Fibroblast of villous mesenchyme (primary cell): ENCODE measurements around the gene SFN. TPM values are rescaled to one million over a fixed set of nuclear protein-coding genes. Genes with fewer than 3 reads are reported as not detected.
A peak's percentile ranks its signal among the peaks of the same experiment; 100 is the strongest.
"Not testable (repeated sequence)": the region's sequence is repeated elsewhere in the genome, so short reads cannot be mapped to it uniquely, and the experiment has no call there.

Experiments used
- DNase-seq: peaks from one replicate; pipeline ENCODE4 v3.0.0-alpha.2; 2010; ENCODE audit warnings: low read depth
- H3K4me3 ChIP-seq: 2 replicates; pipeline ENCODE4 v1.5.1; 2011; ENCODE audit warnings: low read depth, mild to moderate bottlenecking, low read length
- CTCF ChIP-seq: IDR thresholded peaks from 2 replicates; pipeline ENCODE4 v1.5.1; 2012; ENCODE audit warnings: low read depth, mild to moderate bottlenecking, low read length; ENCODE audit not compliant: insufficient read depth
- total RNA-seq: library from RNA; depleted of rRNA; stranded (reverse); fragments of >200 nt; gene quantifications from 2 replicates; pipeline ENCODE4 v1.2.3, GENCODE V29; 2012

SFN gene
- total RNA-seq, 1 donor, result 0.43 TPM

DNA sequence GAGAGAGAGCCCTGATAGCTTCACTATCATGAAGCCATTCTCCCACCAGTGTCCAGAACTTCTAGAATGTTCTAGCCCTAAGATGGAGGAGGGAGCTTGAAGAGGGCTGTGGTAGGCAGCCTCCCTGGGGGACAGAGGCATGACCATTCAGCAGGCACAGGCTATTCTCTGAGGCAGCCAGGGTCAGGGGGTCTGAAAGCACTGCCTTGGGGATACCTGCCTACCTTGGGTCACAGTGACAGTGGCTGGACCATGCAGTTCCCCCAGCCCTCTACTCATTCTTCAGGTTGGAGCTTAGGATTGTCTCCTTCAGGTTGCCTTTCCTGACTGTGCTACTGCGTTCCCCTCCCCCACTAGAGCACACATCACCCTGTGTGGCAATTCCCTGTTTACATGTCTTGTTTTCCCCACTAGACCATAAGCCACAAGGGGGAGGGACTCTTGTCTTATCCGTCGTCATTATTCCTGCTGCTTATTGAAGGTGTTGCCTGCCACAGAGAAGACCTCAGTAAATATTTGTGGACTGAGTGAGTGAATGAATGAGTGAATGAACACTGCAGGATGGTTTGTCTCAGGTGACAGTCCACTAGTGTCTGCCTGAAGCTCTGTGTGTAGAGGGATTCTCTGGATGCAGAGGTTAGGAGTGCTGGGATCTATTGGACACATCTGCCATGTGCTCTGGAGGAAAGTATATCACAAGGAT lies 31.3 kb upstream of the SFN start:
- TF ChIP-seq CTCF, result no peak
- peak; percentile 67 for DNase-seq
- H3K4me3 ChIP-seq, result no peak overlapping the region

DNA sequence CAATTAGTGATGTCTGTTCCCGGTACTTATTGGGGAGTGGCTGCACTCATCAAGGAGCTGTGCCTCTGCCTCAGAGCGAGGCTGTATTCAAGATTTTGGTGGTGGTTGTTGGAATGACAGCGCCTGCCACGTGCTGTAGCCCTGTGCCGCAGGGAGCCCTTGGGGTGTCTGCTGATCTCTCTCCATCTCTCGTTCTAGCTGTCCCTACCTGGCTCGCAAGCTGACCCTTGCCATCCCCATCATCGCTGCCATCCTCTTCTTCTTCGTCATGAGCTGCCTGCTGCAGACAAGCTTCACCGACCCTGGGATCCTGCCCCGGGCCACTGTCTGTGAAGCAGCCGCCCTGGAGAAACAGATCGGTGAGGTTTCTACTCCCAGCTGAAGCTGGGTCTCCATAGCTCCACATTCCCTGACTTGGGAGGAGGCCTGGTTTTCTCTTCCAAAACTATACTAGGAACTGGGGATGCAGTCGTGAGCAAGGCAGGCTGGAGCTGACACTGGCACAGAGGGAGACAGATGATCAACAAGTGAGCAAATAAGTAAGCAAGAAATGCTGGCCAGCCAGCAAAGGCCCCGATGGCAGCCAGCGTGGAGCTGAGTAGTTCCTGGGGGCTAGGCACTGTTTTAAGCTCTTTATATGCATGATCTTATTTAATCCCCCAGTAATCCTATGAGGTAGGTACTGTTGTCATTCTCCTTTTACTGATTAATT lies 30.5 kb upstream of the SFN start:
- H3K4me3 ChIP-seq, result no peak overlapping the region
- no peak for TF ChIP-seq CTCF
- no peak for DNase-seq

DNA sequence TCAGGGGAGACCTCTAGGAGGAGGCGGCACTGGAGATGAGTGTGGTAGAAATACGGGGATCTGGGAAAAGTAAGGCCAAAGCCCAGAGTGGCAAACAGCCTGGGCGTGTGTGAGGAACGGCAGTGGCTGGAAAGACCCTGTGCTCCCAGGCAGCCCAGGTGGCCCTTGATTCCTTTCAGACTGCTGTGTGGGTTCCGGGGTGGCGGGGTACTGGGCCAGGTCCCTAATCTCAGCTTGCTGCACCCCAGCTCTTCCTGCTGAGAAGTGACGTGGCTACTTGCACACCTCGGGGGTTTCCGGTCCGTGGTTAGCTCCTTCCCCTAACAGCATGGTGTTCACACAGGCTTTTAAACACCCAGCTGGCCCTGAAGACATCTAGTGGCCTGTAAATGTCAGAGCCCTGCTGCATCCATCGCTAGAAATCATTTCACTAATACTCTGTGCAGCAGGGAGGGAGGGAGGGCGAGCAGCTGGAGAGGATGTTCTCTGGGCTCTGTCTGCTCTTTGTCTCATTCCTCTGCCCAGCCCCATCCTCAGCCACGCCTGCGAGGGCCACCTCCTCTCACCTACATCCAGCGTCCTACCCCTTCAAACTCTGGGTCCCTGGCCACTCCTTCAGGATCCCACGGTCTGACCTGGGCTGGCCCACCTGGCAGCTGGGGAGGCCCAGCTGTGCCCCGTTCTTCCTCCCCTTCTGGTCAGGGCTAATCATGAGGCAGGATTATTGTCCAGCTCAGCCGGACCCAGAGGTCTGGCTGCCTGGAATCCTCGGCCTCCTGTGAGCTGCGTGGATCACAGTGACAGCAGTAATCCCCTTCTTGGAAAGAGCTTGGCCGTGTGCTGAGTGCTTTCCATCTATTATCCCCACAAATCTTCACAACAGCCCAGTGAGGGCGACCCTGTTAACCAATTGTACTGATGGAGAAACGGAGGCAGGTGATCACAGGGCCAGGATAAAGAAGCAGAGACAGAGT lies 29.2 kb upstream of the SFN start:
- DNase-seq, result peak; percentile 54
- TF ChIP-seq CTCF, result no peak
- no peak overlapping the region for H3K4me3 ChIP-seq

GRCh38 chr1:26837665-26838064 lies 25.3 kb upstream of the SFN start:
- not testable (repeated sequence) for DNase-seq, H3K4me3 ChIP-seq

DNA sequence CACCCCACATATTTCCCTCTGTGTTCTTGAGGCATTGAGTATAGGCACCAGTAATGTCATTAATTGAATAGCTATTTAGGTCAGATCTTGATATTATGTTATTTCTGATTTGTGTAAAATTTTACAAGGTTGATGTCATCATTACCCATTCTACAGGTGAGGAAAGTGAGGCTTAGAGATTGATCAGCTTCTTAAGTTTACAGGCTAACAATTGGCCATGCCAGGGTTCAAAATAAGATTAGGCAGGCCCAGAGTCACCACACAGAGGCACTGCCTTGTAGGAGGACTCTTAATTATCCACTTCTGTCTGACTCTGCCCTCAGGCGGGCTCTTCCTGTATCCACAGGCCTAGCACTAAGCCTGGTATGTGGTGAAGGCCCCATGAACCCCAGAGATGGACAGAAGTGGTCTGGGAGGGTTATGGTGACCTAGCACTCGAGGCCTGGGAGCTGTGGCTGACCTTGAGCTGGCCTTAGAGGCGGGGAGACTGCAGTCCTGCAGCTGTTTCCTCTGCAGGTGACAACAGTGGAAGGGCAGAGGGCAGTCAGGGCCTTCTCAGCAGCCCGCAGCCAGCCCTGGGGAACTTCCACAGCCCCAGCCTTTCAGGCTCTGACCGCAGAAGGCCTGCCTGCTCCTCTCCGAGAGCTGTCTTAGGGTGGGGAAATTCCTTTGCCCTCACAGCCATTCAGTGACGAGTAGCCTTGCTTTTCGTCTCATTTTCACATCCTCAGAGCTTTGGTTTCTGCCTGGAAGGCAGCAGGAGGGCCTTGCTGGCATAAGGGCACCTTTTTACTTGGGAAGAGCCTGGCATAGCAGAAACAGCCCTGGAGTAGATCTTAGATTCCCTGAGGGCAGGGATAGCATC lies 24.2 kb upstream of the SFN start:
- no peak for TF ChIP-seq CTCF

GRCh38 chr1:26839339-26839722 lies 23.6 kb upstream of the SFN start:
- H3K4me3 ChIP-seq, result no peak overlapping the region
- no peak for TF ChIP-seq CTCF
- no peak for DNase-seq

More for the DNA sequence above, 24.2 kb upstream of the SFN start:
- no peak for DNase-seq
- H3K4me3 ChIP-seq, result no peak overlapping the region
